Ascending aorta (tissue), 2 donors: ENCODE results near the gene ACSF3. TPM values are rescaled to one million over a fixed set of nuclear protein-coding genes. Genes with fewer than 3 reads are reported as not detected.

Experiments used
- DNase-seq, 2 donors: peaks; one replicate each; pipeline ENCODE4 v3.0.0-alpha.2; 2019; ENCODE audit warnings: low spot score in 2 of 2
- H3K27ac ChIP-seq, 2 donors: fragments of 200-600 bp; sonication (generic); one replicate each; pipeline ENCODE4 v1.5.1; 2016 to 2017; ENCODE audit warnings: mild to moderate bottlenecking in 1 of 2
- H3K27me3 ChIP-seq: fragments of 200-600 bp; sonication (generic); one replicate; pipeline ENCODE4 v1.5.1; 2017
- H3K36me3 ChIP-seq, 2 donors: fragments of 200-600 bp; sonication (generic); one replicate each; pipeline ENCODE4 v1.5.1; 2016
- H3K4me1 ChIP-seq, 2 donors: fragments of 200-600 bp; sonication (generic); one replicate each; pipeline ENCODE4 v1.5.1; 2016 to 2017; ENCODE audit warnings: mild to moderate bottlenecking in 1 of 2
- H3K4me3 ChIP-seq, 2 donors: fragments of 200-600 bp; sonication (generic); one replicate each; pipeline ENCODE4 v1.5.1; 2016 to 2017; ENCODE audit warnings: mild to moderate bottlenecking in 1 of 2
- H3K9me3 ChIP-seq, 2 donors: fragments of 200-600 bp; sonication (generic); one replicate each; pipeline ENCODE4 v1.5.1; 2016
- intact Hi-C: fragments of 100-400 bp; cut with DNase I; formaldehyde crosslinking; loops from one replicate; pipeline ENCODE4 v1.15.1; 2023
- total RNA-seq: library from RNA; depleted of rRNA; stranded (reverse); fragments of >200 nt; gene quantifications from one replicate; pipeline ENCODE4 v1.1.0, GENCODE V29; 2016
- TF ChIP-seq, protein P1 (sequence below), 3 experiments: fragments of 200-600 bp in 2 of 3; fragments of 450-650 bp in 1 of 3; sonication (generic) in 2 of 3; IDR thresholded peaks; one replicate each; pipeline ENCODE4 v1.5.1; 2016 to 2019; ENCODE audit warnings: antibody characterized with exemption in 3 of 3, mild to moderate bottlenecking in 1 of 3, moderate library complexity in 1 of 3

ACSF3 gene
- total RNA-seq, 1 donor from 2014 or later: 5.2 TPM

DNA sequence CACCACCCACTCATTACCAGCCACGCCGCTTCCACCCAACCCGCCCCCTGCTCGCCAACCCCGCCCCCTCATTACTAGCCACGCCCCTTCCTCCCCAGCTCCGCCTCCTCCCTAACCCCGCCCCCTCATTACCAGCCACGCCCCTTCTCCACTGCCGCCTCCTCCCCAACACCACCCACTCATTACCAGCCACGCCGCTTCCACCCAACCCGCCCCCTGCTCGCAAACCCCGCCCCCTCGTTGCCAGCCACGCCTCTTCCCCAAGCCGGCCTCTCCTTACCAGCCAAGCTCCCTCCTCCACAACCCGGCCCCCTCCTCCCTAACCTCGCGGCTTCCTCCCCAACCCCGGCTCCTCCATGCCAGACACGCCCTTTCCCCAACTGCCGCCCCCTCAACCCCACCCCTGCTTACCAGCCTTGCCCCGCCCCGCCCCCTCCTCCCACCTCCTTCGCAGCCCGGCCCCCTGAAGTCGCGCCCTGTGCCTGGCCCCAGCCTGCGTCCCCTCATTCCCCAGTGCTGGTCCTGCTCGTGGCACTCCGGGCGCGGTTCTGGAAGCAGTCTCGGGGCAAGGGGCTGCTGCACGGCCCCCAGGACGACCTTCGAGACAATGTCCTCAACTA, 99.4 kb downstream of the ACSF3 start:
- DNase-seq: peak in 1 of 2 donors; percentile 66
- H3K4me3 ChIP-seq: no peak overlapping the region
- H3K4me1 ChIP-seq: peaks cover 0 to 5% of the 10 kb centered on the region in 2 donors
- no peaks in the 10 kb centered on the region for H3K27me3 ChIP-seq
- intact Hi-C loops: no loop called here
- TF ChIP-seq, protein P1, sequence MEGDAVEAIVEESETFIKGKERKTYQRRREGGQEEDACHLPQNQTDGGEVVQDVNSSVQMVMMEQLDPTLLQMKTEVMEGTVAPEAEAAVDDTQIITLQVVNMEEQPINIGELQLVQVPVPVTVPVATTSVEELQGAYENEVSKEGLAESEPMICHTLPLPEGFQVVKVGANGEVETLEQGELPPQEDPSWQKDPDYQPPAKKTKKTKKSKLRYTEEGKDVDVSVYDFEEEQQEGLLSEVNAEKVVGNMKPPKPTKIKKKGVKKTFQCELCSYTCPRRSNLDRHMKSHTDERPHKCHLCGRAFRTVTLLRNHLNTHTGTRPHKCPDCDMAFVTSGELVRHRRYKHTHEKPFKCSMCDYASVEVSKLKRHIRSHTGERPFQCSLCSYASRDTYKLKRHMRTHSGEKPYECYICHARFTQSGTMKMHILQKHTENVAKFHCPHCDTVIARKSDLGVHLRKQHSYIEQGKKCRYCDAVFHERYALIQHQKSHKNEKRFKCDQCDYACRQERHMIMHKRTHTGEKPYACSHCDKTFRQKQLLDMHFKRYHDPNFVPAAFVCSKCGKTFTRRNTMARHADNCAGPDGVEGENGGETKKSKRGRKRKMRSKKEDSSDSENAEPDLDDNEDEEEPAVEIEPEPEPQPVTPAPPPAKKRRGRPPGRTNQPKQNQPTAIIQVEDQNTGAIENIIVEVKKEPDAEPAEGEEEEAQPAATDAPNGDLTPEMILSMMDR (IDR thresholded peaks at IDR 0.05): no peak
- H3K9me3 ChIP-seq: no peaks in the 10 kb centered on the region
- no peak overlapping the region for H3K27ac ChIP-seq
- H3K36me3 ChIP-seq: no peaks in the 10 kb centered on the region

DNA sequence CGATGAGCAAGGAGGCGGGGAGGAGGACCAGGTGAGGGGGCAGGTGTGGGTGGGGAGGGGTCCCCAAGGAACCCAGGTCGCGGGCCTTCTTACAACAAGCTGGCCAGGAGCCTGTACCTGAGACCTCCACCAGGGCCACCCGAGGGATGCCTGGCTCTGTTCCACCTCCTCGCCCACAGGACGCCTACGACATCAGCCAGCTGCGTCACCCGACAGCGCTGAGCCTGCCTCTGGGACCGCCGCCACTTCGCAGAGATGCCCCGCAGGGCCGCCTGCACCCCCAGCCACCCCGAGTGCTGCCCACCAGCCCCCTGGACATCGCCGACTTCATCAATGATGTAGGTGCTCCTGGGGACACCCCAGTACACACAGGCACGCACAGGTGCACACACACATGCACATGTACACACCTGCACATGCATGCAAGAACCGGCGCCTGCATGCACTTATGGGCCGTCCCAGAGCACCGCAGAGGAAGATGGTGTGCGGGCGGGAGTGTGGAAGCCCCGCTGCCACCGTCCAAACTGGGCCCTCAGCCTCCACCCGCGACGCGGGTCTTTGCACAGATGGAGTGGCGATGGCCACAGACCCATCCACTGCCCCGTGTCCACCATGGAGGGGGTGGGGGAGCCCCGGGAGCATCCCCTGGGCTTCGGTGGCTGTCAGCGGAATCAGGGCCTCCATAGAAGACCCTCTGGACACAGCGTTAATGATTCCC, 100.1 kb downstream of the ACSF3 start:
- TF ChIP-seq, protein P1 (IDR thresholded peaks at IDR 0.05): no peak
- intact Hi-C loops: no loop called here
- H3K36me3 ChIP-seq: no peaks in the 10 kb centered on the region
- H3K4me1 ChIP-seq: peaks cover 0 to 5% of the 10 kb centered on the region in 2 donors
- H3K4me3 ChIP-seq: no peak overlapping the region
- no peak overlapping the region for H3K27ac ChIP-seq
- H3K27me3 ChIP-seq: no peaks in the 10 kb centered on the region
- no peaks in the 10 kb centered on the region for H3K9me3 ChIP-seq
- DNase-seq: peak in 1 of 2 donors; percentile 57

DNA sequence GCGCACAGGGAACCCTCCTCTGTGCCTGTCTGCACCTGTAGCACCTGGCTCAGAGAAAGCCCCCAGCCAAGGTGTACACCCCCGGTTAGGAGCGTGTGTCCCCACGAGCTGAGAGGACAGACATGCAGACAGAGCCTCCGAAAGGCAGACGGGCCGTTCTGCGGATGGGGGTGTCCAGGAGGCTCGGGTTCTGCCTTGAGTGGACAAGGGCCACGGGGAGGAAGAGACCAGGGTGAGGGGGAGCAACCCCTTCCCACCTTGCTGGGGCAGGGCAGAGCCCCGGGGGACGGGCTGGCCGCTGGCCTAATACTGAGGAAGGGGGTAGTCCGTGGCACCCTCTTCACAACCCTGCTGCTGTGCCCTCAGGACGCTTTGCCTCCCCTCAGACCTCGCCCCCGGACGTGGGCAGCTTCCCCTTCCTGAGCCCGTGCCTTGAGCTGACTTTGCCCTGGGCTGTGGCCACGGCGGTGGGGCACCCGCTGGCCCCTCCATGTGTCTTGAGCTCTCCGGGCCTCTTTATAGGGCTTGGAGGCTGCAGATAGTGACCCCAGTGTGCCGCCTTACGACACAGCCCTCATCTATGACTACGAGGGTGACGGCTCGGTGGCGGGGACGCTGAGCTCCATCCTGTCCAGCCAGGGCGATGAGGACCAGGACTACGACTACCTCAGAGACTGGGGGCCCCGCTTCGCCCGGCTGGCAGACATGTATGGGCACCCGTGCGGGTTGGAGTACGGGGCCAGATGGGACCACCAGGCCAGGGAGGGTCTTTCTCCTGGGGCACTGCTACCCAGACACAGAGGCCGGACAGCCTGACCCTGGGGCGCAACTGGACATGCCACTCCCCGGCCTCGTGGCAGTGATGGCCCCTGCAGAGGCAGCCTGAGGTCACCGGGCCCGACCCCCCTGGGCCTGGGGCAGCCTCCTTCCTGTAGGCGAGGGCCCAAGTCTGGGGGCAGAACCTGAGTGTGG, 101.0 kb downstream of the ACSF3 start:
- intact Hi-C loops: no loop called here
- Histone ChIP-seq H3K4me3 (no peak overlapping the region), H3K9me3 (no peaks in the 10 kb centered on the region), H3K27ac (no peak overlapping the region), H3K36me3 (no peaks in the 10 kb centered on the region), H3K4me1 (peaks cover 0 to 5% of the 10 kb centered on the region in 2 donors), H3K27me3 (no peaks in the 10 kb centered on the region)
- peak in 1 of 2 donors; percentile 59 for DNase-seq
- TF ChIP-seq, protein P1 (IDR thresholded peaks at IDR 0.05): no peak

DNA sequence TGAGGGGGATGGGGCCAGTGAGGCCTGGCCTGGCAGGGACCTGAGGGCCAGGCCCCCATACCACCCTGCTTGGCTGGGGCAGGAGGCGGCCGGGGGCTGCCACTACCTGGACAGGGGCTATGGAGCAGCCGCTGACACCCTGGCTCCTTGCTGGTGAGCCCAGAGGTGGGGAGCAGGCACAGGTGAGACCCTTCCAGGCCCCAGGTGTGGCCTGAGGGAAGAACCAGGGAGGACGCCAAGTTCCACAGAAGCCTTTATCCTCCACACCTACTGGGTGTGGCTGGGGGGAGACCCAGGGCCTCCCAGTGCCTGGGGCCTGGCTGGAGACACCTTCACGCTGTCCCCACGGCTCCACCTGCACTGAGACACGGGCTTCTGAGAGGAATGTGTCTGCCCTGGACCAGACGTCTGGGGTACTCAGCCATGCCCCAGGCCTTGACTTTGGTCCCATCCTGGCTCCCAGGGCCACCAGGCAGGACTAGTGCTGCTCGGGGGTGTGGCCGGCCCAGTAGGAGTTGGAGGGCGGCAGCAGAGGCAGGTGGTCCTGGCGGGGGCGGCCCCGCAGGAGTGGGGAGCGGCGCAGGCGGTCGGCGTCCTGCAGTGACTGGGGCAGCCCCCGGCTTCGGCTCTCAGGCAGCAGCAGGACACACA, 102.0 kb downstream of the ACSF3 start:
- TF ChIP-seq, protein P1 (IDR thresholded peaks at IDR 0.05): no peak
- DNase-seq: peak in 1 of 2 donors; percentile 58
- intact Hi-C loops: no loop called here
- H3K27ac ChIP-seq: no peak overlapping the region
- no peaks in the 10 kb centered on the region for H3K9me3 ChIP-seq
- H3K27me3 ChIP-seq: peaks cover 3% of the 10 kb centered on the region
- H3K4me1 ChIP-seq: peaks cover 0 to 7% of the 10 kb centered on the region in 2 donors
- no peaks in the 10 kb centered on the region for H3K36me3 ChIP-seq
- no peak overlapping the region for H3K4me3 ChIP-seq

DNA sequence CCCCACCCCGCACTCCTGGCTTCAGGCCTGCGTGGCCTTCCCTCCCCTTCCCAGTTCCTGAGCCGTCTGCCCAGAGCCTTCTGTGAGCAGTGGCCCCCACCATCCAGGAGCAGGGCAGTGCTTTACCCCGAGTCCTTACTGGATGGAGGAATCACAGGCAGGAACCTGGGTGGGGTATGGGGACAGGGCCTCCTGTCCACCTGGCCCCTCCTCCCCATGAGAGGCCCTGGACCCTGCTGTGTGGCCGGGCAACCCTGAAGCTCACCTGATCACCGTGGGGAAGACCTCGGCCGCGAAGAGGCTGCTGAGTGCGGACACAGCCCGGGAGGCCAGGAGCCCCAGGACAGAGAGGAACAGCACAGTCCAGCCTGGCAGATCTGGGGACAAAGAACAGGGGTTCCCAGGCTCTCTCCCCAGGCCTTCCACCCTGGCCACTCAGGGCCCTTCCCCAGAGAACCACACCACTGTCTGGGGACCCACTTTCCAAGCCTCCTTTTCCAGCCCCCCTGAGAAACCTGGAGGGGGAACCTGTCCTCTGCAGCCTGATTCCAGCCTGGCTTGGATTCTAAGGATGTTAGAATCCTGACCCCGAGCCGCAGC, 103.5 kb downstream of the ACSF3 start:
- Histone ChIP-seq H3K4me3 (no peak overlapping the region), H3K36me3 (no peaks in the 10 kb centered on the region), H3K27me3 (peaks cover 11% of the 10 kb centered on the region), H3K4me1 (peaks cover 2 to 4% of the 10 kb centered on the region in 2 donors), H3K27ac (no peak overlapping the region), H3K9me3 (no peaks in the 10 kb centered on the region)
- TF ChIP-seq, protein P1 (IDR thresholded peaks at IDR 0.05): no peak
- no peak for DNase-seq
- intact Hi-C loops: no loop called here
